Cardiac muscle cell (in vitro differentiated cells and primary cell): ENCODE data around the gene DDI2. TPM values are rescaled to one million over a fixed set of nuclear protein-coding genes. Genes with fewer than 3 reads are reported as not detected.

ENCODE experiments used
- DNase-seq, 2 donors: peaks; one replicate each; pipeline versions ENCODE4 v3.0.0 to v3.0.0-alpha.2; 2010 to 2017; ENCODE audit warnings: low read depth in 1 of 2, low spot score in 1 of 2
- H3K27ac ChIP-seq: fragments of 200-600 bp; sonication (generic); 2 replicates; pipeline ENCODE4 v1.5.1; 2016
- H3K27me3 ChIP-seq: fragments of 200-600 bp; sonication (generic); 2 replicates; pipeline ENCODE4 v1.6.0; 2016; ENCODE audit warnings: control low read depth
- H3K36me3 ChIP-seq: fragments of 200-600 bp; sonication (generic); 2 replicates; pipeline ENCODE4 v1.5.1; 2016; ENCODE audit warnings: control low read depth
- H3K4me1 ChIP-seq: fragments of 200-600 bp; sonication (generic); 2 replicates; pipeline ENCODE4 v1.8.1; 2017; ENCODE audit warnings: low read depth, mild to moderate bottlenecking, mixed run types
- H3K4me3 ChIP-seq: fragments of 200-600 bp; sonication (generic); 2 replicates; pipeline ENCODE4 v1.5.1; 2016; ENCODE audit warnings: mild to moderate bottlenecking
- H3K9me3 ChIP-seq: fragments of 200-600 bp; sonication (generic); 2 replicates; pipeline ENCODE4 v1.5.1; 2017; ENCODE audit warnings: low read depth, mild to moderate bottlenecking, control low read depth
- polyA plus RNA-seq: library from polyadenylated mRNA; unstranded; fragments of >200 nt; fragmentation: Nextera tagmentation; extraction: Ambion mirVana; gene quantifications from 2 replicates; pipeline ENCODE4 v1.2.1, GENCODE V29; 2016
- total RNA-seq: library from RNA; depleted of rRNA; stranded (reverse); fragments of >200 nt; gene quantifications from 2 replicates; pipeline ENCODE4 v1.2.3, GENCODE V29; 2016
- TF ChIP-seq, protein P1 (sequence below): IDR thresholded peaks from 2 replicates; pipeline ENCODE4 v1.5.1; 2012; ENCODE audit warnings: low read depth, mild to moderate bottlenecking, low read length

Gene DDI2
- total and polyA plus RNA-seq, 2 experiments from 2014 or later: 7.4 to 26.8 TPM

DNA sequence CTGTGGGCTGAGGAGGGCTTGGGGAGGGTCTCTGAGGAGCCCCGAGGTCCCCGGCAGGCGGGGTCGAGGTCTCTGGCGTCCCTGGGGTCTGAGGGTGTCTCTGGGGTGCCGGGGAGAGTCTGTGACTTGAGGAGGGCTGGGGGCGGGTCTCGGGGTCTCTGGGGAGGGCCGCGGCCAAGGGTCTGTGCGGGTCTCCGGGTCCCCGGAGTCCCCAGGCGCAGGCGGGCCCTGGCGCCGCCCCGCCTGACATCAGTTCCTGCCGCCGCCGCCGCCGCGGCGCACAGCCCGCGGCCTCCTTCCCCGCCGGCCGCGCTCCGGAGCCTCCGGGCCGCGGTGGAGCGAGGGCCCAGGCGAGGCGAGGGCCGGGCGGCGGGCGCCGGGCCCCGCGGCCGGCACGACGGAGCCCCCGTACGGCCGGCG is 66.8 kb downstream of the DDI2 start, which contains the start of gene PLEKHM2:
TSS of gene PLEKHM2 (plus strand) at position 279 of the 420 bp plus-strand sequence. CDS start 239 bp downstream, outside the sequence.
- peak within 1 kb of the TSS; percentile 100 for H3K27ac ChIP-seq
- peak within 1 kb of the TSS; percentile 81 for H3K4me3 ChIP-seq
- no peaks in the 10 kb centered on the region for H3K27me3 ChIP-seq
- TF ChIP-seq, protein P1, sequence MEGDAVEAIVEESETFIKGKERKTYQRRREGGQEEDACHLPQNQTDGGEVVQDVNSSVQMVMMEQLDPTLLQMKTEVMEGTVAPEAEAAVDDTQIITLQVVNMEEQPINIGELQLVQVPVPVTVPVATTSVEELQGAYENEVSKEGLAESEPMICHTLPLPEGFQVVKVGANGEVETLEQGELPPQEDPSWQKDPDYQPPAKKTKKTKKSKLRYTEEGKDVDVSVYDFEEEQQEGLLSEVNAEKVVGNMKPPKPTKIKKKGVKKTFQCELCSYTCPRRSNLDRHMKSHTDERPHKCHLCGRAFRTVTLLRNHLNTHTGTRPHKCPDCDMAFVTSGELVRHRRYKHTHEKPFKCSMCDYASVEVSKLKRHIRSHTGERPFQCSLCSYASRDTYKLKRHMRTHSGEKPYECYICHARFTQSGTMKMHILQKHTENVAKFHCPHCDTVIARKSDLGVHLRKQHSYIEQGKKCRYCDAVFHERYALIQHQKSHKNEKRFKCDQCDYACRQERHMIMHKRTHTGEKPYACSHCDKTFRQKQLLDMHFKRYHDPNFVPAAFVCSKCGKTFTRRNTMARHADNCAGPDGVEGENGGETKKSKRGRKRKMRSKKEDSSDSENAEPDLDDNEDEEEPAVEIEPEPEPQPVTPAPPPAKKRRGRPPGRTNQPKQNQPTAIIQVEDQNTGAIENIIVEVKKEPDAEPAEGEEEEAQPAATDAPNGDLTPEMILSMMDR: no peak
- peaks cover 16% of the 10 kb centered on the region for H3K4me1 ChIP-seq
- H3K9me3 ChIP-seq: no peaks in the 10 kb centered on the region
- peak; percentile 52 to 75 for DNase-seq
- no peaks in the 10 kb centered on the region for H3K36me3 ChIP-seq

DNA sequence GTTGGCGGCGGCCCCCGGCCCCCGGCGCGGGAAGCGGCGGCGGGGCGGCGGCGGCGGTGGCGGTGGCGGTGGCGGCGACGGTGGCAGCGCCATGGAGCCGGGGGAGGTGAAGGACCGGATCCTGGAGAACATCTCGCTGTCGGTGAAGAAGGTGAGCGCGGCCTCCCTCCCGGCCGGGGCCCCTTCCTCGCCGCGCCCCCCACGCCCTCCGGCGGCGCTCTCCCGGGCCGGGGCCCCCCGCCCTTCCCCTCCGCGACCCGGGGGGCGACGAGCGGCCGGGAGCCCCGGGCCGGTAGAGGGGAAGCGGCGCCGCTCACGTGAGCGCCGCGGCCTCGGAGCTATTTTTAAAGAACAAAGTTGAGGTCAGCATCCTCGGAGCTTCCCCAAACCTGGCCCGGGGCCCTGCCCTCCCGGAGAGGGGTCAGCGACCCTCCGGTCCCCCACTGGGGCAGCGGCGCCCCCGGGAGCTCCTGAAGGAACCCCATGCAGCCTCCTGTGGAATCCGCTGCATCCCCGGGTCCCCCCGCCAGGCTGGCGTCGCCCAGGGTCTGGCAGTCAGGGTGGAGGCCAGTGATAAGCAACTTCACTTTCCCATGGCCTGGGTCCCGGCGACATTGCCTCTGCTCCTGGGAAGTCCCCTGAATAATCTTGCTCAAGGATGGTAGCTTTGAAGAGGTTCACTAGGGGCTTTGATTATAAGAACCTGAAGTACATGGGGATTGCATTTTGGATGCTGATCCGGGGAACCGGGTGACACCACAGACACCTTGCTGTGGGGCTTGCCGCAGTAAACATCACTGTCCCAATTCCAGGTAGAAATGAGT is 67.4 kb downstream of the DDI2 start:
- TF ChIP-seq, protein P1: no peak
- Histone ChIP-seq H3K36me3 (no peaks in the 10 kb centered on the region), H3K4me3 (peak overlapping the region; percentile 78), H3K9me3 (no peaks in the 10 kb centered on the region), H3K27ac (peak overlapping the region; percentile 100), H3K27me3 (no peaks in the 10 kb centered on the region), H3K4me1 (peaks cover 16% of the 10 kb centered on the region)
- peak; percentile 15 to 72 for DNase-seq

DNA sequence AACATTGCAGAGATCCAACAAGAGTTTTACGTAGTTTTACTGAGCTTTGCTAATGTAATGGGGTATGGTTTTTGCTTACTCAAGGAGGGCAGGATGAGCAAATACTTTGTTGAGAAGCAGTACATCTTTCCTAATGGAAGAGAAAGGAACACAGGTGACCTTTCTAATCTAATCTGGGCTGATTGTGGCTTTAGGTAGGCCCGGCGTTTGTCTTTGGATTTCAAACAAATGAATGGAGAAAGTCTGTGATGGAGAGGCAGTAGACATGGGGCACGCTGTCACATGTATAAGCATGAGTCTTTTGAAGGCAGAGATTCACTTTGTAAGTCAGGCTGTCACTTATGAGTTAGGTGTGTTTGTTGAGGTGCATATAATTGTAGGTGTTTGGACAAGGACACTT is 68.6 kb downstream of the DDI2 start:
- TF ChIP-seq, protein P1: no peak
- no peaks in the 10 kb centered on the region for H3K27me3 ChIP-seq
- no peak for DNase-seq
- no peaks in the 10 kb centered on the region for H3K9me3 ChIP-seq
- peak overlapping the region; percentile 78 for H3K4me3 ChIP-seq
- H3K4me1 ChIP-seq: peaks cover 16% of the 10 kb centered on the region
- H3K27ac ChIP-seq: peak overlapping the region; percentile 100
- H3K36me3 ChIP-seq: no peaks in the 10 kb centered on the region

DNA sequence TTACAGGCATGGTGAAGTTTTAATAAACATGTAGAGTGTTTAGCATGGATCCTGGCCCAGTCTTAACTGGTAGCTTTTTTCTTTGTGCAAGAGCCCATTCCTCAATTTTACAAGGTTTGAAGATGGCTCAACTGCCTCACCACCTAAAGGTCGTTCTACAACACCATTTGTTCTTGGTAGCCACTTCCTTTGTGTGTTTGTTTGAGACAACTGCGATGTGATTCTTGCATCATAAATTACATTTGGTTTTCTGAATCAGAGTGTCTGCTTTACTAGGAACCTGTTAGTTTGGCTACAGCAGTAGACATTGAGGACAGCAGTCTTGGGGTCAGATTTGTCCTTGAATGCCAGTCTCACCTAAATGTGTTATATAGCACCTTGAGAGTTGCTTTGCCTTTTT is 70.2 kb downstream of the DDI2 start:
- DNase-seq: no peak
- Histone ChIP-seq H3K4me1 (peaks cover 24% of the 10 kb centered on the region), H3K27ac (peak overlapping the region; percentile 66), H3K9me3 (no peaks in the 10 kb centered on the region), H3K27me3 (no peaks in the 10 kb centered on the region), H3K4me3 (no peak overlapping the region), H3K36me3 (no peaks in the 10 kb centered on the region)
- TF ChIP-seq, protein P1: no peak

DNA sequence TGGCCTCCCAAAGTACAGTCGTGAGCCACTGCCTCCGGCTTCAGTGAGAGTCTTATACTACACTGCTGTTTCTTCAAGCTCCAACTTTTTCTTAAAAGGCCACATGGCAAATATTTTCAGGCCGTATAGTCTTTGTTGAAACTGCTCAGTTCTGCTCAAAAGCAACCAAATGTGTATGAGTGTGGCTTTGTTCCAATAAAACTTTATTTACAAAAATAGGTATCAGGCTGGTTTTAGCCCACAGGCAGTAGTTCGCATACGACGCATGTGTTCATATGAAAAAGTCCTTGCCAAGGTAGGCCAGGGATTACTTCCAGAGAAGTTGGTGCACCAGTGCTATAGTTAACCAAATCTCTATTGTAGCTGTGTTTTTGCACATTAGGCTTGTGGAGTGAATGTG is 73.1 kb downstream of the DDI2 start:
- Histone ChIP-seq H3K9me3 (no peaks in the 10 kb centered on the region), H3K4me1 (peaks cover 19% of the 10 kb centered on the region), H3K4me3 (no peak overlapping the region), H3K27me3 (no peaks in the 10 kb centered on the region), H3K27ac (peak overlapping the region; percentile 58), H3K36me3 (no peaks in the 10 kb centered on the region)
- DNase-seq: no peak
- TF ChIP-seq, protein P1: no peak
